ENCODE measurements around the gene GAREM1.

Gene GAREM1

DNA sequence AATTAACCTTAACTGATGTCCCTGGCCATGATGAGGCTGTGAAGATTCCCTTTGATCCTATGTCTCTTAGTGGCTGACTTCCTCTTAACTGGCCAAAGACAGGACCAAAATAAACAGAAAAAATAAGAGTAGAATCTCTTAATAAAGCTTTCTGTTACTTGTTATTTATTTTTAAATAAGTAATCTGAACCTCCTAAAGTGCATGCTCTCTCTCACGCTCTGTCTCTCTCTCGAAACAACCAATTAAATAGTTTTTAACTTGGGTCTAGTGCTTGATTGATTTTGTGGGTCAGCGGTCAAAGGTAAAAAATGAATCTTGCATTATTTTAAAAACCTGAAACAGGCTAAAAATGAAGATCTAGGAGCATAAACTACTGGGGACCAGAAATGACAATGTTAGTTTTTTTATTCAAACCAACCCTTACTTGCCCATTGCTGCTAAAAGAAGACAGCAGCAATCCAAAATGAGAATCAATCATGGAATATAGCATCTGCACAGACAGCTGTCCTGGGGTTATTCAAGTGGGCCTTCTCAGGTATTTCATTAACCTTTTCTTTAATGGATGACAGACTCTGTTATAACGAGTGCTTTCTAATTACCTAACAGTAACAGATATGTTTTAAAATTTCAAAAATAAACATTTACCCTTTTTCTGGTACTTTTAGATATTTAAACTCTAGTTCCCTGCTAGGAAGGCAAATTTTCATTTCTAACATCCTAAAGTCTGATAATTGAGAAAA is 11.2 kb downstream of the GAREM1 start:
- no peak for DNase-seq (ENCODE audit: low read depth)

DNA sequence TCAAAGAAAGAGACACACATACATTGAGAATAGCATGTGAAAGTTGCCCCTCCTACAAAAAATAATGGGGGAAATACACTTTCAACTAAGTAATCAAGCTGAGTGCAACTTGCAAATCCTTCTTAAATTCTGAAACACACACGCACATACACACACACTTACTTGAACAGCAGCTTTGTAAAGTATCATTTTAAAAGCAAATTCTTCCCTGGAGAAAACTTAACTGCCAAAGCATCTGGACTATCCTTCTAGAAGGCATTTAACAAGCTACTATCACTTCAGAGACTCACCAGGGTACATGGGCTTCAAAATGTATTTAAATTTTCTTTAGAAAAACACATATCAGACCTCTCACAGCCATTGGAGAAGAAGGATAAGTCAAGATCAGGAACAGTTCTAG is 15.3 kb downstream of the GAREM1 start:
- no peak for DNase-seq (ENCODE audit: low read depth)

DNA sequence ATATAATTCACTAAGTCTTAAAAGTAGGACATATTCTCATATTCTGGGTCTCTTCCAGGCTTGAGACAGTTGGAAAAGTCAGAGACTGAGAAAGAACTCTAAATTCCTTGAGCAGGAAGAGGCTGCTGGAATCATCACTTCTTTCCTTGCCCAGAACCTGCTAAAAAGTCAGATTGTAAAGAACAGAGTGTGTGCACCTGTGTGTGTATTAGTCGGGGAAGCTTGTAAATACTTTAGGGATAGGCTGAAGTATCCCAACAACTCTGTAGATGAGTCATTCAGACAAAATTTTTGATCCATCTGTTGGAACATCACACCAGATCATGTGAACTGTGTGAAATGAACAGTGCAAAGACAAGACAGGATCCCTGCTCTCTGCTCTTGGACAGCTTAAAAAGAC is 16.1 kb downstream of the GAREM1 start:
- no peak for DNase-seq (ENCODE audit: low read depth)

DNA sequence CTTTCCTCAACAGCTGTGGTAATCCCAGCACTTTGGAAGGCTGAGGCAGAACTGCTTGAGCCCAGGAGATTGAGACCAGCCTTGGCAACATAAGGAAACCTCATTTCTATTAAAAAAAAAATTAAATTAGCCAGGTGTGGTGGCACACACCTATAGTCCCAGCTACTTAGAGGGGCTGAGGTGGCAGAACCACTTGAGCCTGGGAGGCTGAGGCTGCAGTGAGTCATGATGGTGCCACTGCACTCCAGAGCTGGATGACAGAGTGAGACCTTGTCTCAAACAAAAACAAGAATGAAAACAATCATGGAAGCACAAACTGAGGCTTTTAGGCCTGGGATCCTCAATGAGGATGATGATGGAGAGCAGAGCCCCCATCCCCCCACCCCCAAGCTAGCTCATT is 19.8 kb downstream of the GAREM1 start:
- no peak for DNase-seq (ENCODE audit: low read depth)

GRCh38 chr18:32450026-32450691 is 20.5 kb downstream of the GAREM1 start:
- no peak for DNase-seq (ENCODE audit: low read depth)

GRCh38 chr18:32446780-32447179 is 23.9 kb downstream of the GAREM1 start:
- DNase-seq (ENCODE audit: low read depth), result no peak

DNA sequence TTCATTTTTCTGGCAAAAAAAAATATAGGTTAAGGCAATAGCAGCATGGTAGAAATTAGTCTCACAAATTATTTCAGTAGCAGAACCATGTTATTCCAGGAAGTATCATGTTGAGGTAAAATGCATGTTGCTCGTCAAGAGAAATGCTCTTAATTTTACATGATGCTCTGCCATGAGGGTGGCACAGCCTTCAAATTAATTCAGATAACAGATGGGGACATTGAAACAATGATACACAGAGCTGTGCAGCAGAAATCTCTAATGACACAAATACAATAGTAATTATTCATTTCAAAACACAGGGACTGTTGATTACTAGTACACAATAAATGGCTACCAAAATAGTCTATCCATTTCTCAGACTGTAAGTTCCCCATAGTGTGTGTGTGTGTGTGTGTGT is 24.8 kb downstream of the GAREM1 start:
- no peak for DNase-seq (ENCODE audit: low read depth)

GRCh38 chr18:32443706-32444215 is 26.9 kb downstream of the GAREM1 start:
- no peak for DNase-seq (ENCODE audit: low read depth)

DNA sequence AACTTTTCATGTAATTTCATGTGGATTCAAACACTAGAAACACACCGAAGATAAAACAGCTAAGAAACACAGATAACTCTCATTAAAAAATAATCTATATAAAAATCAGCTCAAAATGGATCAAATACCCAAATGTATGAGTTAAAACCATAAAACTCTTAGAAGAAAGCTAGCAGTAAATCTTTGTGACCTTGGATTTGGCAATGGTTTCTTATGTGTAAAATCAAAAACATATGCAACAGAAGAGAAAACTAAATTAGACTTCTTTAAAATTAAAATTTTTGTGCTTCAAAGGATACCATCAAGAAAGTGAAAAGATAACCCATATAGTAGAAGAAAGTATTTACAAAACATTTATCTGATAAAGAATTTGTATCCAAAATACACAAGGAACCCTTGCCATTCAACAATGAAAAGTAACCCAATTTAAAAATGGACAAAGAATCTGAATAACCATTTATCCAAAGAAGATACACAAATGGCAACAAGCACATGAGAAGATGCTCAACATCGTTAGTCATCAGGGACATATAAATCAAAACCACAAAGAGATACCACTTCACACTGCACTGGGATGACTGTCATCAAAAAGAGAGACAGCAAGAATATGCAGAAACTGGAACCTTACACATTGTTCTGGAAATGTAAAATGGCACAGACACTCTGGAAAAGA is 27.5 kb downstream of the GAREM1 start:
- no peak for DNase-seq (ENCODE audit: low read depth)

GRCh38 chr18:32442575-32442974 is 28.1 kb downstream of the GAREM1 start:
- DNase-seq (ENCODE audit: low read depth), result no peak

DNA sequence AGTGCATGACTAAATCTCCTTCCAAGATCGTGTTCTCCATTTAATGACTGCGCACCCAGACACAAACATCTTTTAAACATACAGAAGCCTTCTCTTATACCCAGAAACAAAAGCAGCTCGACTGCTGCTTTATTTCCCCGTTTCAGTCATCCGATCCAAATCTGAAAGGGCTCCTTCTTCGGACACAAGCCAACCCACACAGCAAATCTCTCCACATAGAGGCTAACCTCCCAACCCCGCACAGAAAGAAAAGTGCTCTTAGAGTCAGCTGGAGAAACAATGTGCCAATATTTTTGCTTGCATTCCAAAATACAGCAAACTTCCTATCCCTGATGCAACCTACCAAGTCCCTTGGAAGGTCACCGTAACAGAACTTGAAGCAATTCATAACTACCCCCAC is 29.1 kb downstream of the GAREM1 start:
- DNase-seq (ENCODE audit: low read depth), result no peak

GRCh38 chr18:32440518-32440917 is 30.2 kb downstream of the GAREM1 start:
- DNase-seq (ENCODE audit: low read depth), result no peak

DNA sequence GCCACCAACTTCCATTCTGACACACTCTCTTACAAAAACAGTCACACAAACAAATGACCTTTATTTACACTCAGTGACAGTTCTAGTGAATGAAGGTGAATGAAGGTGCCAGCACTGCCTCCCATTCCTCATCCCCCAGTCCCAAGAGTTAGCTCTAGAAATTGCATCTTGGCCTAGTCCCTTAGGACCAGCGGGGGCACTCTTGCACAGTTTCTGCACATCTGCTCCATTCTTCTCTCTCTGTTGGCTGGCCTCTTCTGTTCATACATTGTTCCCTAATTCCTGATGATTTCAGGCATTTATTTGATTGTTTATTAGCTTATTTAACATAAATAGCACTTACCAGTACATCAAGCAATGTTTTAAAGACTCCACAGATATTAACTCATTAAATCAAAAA is 30.9 kb downstream of the GAREM1 start:
- DNase-seq (ENCODE audit: low read depth), result no peak

DNA sequence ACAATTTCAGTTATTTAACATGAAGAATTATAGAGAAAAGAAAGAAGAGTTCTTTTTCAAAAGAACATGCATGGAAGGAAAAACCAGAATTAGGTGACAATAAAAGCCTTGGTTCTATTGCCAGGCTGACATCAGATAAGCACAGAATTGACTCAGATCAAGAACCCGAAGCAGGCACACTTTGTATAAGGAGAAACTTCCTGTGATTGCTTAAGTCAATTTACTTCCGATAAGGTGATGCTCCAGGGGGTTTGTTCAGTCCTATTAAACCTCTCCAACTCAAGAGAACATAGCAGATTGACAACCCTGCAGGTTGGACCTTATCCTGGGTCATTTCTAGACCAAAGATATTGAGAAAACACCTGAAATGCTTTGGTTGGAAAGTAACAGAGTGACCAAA is 31.4 kb downstream of the GAREM1 start:
- no peak for DNase-seq (ENCODE audit: low read depth)

DNA sequence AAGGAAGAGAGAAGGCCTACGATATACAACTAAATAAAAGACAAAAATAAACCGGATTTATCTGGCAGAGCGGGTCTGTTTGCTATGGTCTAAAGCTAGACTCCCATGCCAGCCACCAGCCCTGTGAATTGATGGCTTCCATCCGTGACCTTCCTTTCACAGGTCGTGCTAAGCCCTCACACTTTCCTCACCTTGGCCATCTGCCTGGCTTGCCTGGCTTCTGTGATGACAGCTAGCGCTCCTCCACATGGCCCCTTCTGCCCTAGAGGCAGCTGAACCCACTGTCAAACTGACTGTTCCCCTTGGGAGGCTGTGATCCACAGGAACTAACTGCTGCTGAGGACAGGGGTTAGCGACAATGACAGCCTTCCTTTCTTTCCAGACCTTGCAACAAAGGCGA is 32.5 kb downstream of the GAREM1 start:
- no peak for DNase-seq (ENCODE audit: low read depth)

DNA sequence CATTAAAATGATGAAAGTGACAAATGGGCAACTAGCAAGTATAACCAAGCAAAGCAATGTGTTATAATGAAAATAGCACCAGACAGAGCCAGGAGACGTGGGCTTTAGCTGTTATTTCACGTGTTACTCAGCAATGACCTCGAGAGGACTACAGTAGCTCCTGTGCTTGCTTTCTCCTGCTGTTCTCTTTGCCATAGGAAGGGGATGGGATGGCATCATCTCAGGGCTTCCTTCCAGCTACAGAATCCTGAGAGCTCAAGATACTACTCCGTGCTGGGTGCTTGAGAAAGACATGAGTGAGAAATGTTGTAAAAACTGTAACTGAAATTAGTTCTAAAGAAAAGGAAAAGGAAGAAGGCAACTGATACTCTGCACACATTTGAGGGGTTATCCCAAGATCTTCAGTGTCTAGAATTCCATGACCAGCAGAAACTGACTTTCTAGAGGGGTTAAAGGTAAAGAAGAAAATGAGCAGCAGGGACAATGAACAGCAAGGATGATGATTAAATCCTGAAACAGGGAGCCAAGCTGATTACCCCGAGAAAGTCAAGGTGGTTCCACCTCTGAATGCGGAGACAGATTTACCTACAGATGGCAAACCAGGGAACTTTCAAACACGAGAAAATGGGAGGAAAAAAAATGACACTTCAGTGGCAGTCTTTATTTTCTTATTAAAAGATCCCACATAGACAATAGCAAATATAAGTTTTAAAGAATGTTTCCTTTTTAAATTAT is 33.4 kb downstream of the GAREM1 start:
- DNase-seq (ENCODE audit: low read depth), result no peak

GRCh38 chr18:32435631-32436500 is 34.8 kb downstream of the GAREM1 start:
- DNase-seq (ENCODE audit: low read depth), result no peak

- DNase-seq (ENCODE audit: low read depth), result no peak
Measured at GRCh38 chr18:32431753-32432152, 38.9 kb downstream of the GAREM1 start.

DNA sequence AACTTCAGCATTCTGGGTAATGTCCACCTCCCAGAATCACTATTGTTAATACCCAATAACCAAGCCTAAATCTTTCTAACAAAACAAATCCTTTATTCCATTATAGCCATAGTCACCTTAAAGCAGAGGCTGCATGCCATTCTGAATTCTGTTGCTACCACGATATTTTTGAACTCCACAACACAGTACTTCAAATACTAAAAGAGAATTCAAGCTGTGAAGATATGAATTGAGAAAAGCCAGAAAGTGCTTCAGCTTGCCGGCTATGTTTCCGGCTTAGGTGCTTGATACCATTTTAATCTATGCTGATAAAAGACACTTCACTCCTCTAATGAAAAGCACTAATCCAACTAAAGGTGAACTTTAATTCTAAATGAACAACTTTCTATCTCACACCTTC is 41.3 kb downstream of the GAREM1 start:
- DNase-seq (ENCODE audit: low read depth), result no peak

- no peak for DNase-seq (ENCODE audit: low read depth)
Measured at GRCh38 chr18:32427084-32427900, 43.4 kb downstream of the GAREM1 start.

DNA sequence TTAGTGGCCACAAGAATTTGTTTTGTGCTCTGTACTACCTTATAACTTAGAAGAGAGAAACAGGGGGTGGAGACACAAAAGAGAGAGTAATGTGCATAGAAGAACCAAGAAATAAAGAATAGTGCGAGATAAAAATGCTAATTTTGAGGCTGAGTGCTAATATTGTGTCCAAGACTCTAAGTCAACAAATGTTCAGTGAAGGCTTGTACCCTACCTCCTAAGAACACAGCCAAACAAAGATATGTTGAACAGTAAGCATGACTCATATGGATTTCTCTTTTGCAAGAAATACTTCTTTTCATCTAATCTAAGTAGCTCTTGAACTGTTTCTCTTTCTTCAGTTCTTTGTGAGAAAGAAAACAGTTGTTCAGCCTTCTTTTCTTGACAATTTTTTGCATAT is 45.2 kb downstream of the GAREM1 start:
- DNase-seq (ENCODE audit: low read depth), result no peak

Data from activated gamma-delta T cell treated with anti-CD3 and anti-CD28 coated beads, Interleukin-2, amount 50 U/mL, for 16 hours (primary cell).